H7 (cell line): ENCODE results near the gene UBXN6. TPM values are rescaled to one million over a fixed set of nuclear protein-coding genes. Genes with fewer than 3 reads are reported as not detected.

Source experiments
- DNase-seq: peaks from one replicate; pipeline ENCODE4 v3.0.0; 2012
- H3K27me3 ChIP-seq: 2 replicates; pipeline ENCODE4 v1.6.0; 2011; ENCODE audit warnings: mild to moderate bottlenecking, low read length; ENCODE audit not compliant: control insufficient read depth, insufficient read depth
- H3K36me3 ChIP-seq: replicated peaks from 2 replicates; pipeline ENCODE4 v1.5.1; 2011; ENCODE audit warnings: low read length; ENCODE audit not compliant: control insufficient read depth, insufficient read depth
- H3K4me3 ChIP-seq: 2 replicates; pipeline ENCODE4 v1.5.1; 2011; ENCODE audit warnings: low read depth, mild to moderate bottlenecking, control low read depth, low read length, moderate library complexity; ENCODE audit not compliant: insufficient read depth
- total RNA-seq: library from RNA; depleted of rRNA; stranded (reverse); fragments of >200 nt; shearing (Covaris generic); gene quantifications from 2 replicates; pipeline ENCODE4 v1.2.3, GENCODE V29; 2014

The UBXN6 gene
- total RNA-seq, 1 experiment from 2014 or later: 41.8 TPM

DNA sequence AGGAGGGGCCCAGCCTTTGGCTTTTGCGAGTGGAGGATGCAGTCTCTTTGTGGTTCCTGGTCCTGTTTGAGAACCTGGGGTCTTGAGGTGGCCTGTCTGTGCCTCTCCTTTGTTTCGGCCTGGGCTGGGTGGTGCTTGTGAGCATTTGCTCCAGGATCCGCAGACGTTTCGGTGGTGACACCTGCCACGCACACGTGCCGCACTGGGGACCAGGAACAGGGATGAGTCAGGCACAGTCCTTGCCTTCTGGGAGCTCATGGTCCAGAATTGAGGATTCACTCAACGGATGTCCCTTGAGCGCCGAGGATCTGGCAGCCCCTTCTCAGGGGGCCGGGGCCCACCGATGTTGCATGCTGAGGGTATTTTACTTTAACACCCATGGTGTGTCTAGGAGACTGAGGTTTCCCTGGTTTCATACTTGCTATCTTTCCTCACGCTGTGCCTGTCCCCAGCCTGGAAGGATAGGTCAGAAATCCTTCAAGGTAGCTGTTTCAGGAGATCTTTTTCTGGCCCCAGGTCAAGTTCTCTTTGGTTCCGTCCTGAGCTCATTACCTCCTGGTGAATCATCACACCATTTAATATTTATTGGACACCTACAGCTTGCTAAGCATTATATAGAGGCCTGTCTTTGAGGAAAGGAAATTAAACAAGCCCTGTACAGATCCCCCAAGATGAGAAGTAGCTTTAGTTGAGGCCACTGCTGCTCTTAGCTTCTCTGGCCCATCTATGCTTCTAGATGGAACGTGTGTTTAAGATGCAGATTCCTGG is 19.6 kb upstream of the UBXN6 start:
- Histone ChIP-seq H3K27me3 (no peaks in the 10 kb centered on the region), H3K4me3 (no peak overlapping the region), H3K36me3 (peaks cover 20% of the 10 kb centered on the region)
- peak; percentile 2 for DNase-seq

- H3K36me3 ChIP-seq: peaks cover 17% of the 10 kb centered on the region
- peak; percentile 98 for DNase-seq
- H3K27me3 ChIP-seq: no peaks in the 10 kb centered on the region
- peak overlapping the region; percentile 55 for H3K4me3 ChIP-seq
Observed at GRCh38 chr19:4474514-4475022, 17.0 kb upstream of the UBXN6 start.

DNA sequence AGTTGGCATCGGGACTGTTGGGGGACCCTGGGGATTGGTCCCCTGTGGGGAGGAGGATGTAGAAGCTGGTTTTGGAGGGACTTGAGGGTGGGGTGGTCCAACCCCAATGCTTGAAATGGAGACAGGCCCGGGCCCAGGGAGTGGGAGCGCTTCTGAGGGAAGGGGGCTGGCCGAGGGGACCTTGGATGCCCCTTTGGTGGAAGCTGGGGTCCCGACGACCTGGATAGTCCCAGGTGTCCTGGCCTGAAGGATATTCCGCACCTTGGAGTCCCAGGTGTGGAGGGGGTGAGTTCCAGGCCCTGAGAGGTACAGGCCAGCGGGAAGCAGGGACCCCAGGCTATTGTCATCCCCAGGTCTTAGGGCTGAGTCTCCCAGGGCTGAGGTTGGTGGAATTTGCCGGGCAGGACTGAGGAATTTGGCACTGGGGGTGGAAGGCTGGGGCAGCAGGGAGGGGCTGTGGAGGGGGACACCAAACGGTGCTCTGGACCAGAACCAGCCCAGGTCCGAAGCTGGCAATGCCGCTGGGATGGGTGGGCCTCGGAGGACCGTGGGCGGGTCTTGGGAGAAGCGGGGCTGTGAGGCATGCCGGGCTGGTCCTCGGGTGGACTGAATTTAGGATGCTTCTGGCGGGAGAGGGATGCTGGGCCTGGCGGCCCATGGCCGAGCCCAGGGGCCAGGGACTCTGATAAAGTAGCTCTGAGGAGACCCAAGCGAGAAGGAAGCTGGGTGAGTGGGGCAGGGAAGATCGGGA is 16.3 kb upstream of the UBXN6 start:
- peaks cover 17% of the 10 kb centered on the region for H3K36me3 ChIP-seq
- peak; percentile 60 for DNase-seq
- peak overlapping the region; percentile 55 for H3K4me3 ChIP-seq
- no peaks in the 10 kb centered on the region for H3K27me3 ChIP-seq

- Histone ChIP-seq H3K4me3 (peak overlapping the region; percentile 80), H3K36me3 (peaks cover 13% of the 10 kb centered on the region), H3K27me3 (no peaks in the 10 kb centered on the region)
- peak; percentile 44 for DNase-seq
Observed at GRCh38 chr19:4473011-4473762, 15.6 kb upstream of the UBXN6 start.

DNA sequence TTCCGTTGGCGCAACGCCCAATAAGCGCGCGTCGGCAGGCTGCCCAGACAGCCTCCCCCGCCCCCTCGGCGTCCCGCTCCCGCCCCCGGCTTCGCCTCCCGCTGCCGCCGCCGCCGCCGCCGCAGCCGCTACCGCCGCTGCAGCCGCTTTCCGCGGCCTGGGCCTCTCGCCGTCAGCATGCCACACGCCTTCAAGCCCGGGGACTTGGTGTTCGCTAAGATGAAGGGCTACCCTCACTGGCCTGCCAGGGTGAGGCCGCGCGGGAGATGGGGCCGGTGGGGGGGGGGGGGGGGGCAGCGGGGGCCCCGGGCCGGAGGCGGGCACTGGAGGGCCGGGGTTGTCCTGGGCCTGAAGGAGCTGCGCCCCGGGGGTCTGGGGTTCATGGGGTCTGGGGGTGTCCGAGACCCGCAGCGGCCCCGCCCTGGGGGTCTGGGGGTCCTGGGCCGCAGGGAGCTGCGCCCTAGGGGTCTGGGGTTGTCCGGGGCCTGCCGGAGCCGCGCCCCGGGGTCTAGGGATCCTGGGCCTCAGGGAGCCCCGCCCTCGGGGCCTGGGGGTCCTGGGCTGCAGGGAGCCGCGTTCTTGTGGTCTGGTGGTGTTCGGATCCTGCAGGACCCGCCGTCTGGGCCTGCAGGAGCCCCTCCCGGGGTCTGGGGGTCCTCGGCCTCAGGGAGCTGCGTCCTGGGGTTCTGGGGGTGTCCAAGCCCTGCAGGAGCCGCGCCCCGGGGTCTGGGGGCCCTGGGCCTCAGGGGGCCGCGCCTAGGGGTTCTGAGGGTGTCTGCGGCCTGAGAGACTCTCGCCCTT is 14.8 kb upstream of the UBXN6 start, which contains the start of gene HDGFL2:
TSS of gene HDGFL2 (plus strand) at position 124 of the 801 bp plus-strand sequence. CDS start at position 178, 54 bp downstream.
- Histone ChIP-seq H3K4me3 (peak within 1 kb of the TSS; percentile 80), H3K36me3 (peaks cover 11% of the 10 kb centered on the region), H3K27me3 (no peaks in the 10 kb centered on the region)
- peak; percentile 100 for DNase-seq

GRCh38 chr19:4471403-4472173 is 14.0 kb upstream of the UBXN6 start:
- peak overlapping the region; percentile 42 for H3K4me3 ChIP-seq
- H3K36me3 ChIP-seq: peaks cover 5% of the 10 kb centered on the region
- H3K27me3 ChIP-seq: no peaks in the 10 kb centered on the region
- peak; percentile 86 for DNase-seq

GRCh38 chr19:4467835-4468234 is 10.2 kb upstream of the UBXN6 start:
- H3K36me3 ChIP-seq: no peaks in the 10 kb centered on the region
- no peak for DNase-seq
- no peak overlapping the region for H3K4me3 ChIP-seq
- H3K27me3 ChIP-seq: no peaks in the 10 kb centered on the region

GRCh38 chr19:4464815-4465581 is 7.4 kb upstream of the UBXN6 start:
- H3K4me3 ChIP-seq: no peak overlapping the region
- H3K36me3 ChIP-seq: no peaks in the 10 kb centered on the region
- H3K27me3 ChIP-seq: no peaks in the 10 kb centered on the region
- no peak for DNase-seq

GRCh38 chr19:4456843-4457653 is 546 bp downstream of the UBXN6 start:
- DNase-seq: peak; percentile 99
- Histone ChIP-seq H3K27me3 (no peaks in the 10 kb centered on the region), H3K36me3 (no peaks in the 10 kb centered on the region), H3K4me3 (peak overlapping the region; percentile 68)

GRCh38 chr19:4456476-4456842 is 1.1 kb downstream of the UBXN6 start:
- H3K36me3 ChIP-seq: no peaks in the 10 kb centered on the region; the same call in 1 of the 2 replicates
- no peak for DNase-seq
- peak overlapping the region; percentile 44 for H3K4me3 ChIP-seq
- H3K27me3 ChIP-seq: no peaks in the 10 kb centered on the region

DNA sequence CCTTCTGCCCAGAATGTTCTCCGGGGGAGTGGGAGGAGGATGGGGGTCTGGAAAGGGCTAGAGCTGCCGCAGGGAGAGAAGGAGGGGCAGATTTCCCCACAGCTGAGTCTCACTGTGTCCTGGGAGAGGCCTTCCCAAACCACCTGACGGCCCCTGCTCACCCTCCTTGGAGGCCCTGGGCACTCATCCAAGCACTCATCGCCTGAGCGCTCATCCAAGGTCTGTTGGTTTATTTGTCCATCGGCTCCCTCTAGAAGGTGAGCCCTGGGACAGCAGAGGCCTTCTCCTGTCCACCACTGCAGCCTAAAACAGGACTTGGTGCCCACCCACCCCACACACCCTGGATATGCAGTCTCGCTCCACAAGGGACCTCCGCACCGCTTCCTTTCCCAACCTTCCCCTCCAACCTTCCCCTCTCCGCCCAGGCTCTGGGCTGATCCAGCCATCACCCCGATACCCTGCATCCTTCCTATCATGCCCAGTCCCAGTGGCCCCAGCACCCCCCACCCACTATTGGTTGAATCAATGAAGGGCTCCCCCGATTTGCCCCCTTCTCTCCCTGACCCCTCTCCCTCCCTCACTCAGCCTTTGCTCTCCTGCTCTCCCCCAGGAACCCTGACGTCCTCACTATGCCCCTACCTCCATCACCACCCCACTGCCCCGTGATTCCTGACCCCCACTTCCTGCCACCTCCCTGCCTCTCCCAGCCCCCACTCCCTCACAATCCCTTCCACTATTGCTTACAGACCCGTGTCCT is 1.7 kb downstream of the UBXN6 start:
- Histone ChIP-seq H3K27me3 (no peaks in the 10 kb centered on the region), H3K4me3 (no peak overlapping the region; the same call in 1 of the 2 replicates), H3K36me3 (no peaks in the 10 kb centered on the region; the same call in 1 of the 2 replicates)
- peak; percentile 55 for DNase-seq
